Limb (tissue), 2 donors: Measurements from ENCODE around the gene HTR2A.

Experiments used
- DNase-seq, 2 donors: peaks; one replicate each; pipeline ENCODE4 v3.0.0-alpha.2; 2016; ENCODE audit errors: extremely low spot score in 2 of 2

Gene HTR2A

GRCh38 chr13:46896341-46897137, at the start of gene HTR2A:
Gene HTR2A, minus strand, starts transcription at chr13:46897053. Its CDS starts 1,147 bp downstream, at chr13:46895906.
- peak; percentile 39 to 49 for DNase-seq

GRCh38 chr13:46936525-46936924, 39.7 kb upstream of the HTR2A start:
- no peak for DNase-seq

DNA sequence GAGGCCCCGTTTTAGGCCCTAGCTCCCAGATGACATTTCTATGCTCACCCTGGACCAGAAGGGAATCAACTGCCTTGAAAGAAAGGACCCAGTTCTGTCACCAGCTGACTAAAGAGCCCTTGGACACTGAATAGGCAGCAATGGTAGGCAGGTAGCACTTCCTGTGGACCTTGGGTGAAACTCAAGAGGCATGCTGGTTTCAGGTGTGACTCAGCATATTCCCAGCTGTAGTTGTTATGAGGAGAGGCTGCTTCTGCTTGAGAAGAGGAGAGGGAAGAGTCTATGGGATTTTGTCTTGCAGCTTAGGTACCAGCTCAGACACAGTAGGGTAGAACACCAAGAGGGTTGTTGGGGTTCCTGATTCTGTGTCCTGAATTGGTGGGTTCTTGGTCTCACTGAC, 37.9 kb upstream of the HTR2A start:
- no peak for DNase-seq

- DNase-seq, result no peak
These were observed 30.2 kb upstream of the HTR2A start for GRCh38 chr13:46926916-46927590.

DNA sequence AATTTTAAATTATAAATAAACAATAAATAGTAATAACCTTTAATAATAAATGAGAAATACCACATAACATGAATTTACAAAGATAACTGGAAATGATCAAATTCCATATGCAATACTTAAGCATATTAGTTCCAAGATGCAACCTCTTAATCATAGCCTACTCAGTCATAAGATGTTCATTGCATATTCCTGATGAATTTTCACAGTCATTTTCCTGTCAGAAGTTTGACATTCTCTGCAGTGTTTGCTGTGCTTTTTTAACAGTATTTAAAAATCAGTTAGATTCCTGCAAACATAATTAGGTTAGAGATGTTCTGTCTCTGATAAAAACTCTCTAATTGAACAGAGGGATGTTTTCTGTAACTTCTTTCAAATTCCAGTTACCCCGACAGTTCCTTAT, 28.6 kb upstream of the HTR2A start:
- DNase-seq, result no peak

- DNase-seq, result no peak
These were observed 17.5 kb upstream of the HTR2A start for GRCh38 chr13:46914341-46914740.

DNA sequence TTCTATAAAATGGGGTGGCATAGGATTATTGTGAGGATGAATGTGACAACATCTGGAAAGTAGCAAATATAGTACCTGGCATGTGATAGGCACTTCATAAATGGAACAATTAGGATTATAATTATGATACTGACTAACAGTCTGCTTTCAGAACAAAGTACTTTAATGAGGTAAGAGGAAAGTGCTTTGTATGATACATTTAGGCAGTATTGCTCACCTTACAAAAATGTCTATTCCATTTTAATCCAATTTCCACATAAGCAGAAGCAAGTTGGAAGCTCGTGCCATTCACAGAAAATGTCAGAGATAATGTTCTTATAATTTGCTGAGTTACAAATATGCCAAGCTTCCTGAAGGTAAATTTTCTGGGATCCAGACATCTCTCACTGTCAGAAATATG, 16.9 kb upstream of the HTR2A start:
- DNase-seq, result no peak

- DNase-seq, result no peak
These were observed 12.2 kb upstream of the HTR2A start for GRCh38 chr13:46909042-46909441.

GRCh38 chr13:46908501-46908900, 11.6 kb upstream of the HTR2A start:
- DNase-seq, result no peak

DNA sequence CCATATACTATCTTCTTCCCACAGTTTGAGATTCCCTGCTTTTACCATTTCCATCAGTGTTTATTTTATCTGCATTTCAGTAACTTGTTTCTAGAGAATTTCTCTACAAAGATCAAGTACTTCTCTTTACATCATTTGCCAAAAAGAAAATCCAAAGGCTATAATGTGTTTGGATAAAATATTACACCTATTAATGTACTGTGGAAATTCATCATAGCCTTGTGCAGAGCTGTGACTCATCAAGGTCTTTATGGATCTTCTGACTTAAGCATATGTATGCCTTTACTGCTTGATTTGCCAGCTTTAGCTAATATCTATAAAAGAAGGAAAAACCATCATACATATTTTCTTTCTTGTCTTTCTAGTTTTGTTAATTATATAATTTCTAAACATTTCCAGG, 9.6 kb upstream of the HTR2A start:
- DNase-seq, result no peak

- DNase-seq, result no peak
These were observed 8.4 kb upstream of the HTR2A start for GRCh38 chr13:46905249-46905648.

DNA sequence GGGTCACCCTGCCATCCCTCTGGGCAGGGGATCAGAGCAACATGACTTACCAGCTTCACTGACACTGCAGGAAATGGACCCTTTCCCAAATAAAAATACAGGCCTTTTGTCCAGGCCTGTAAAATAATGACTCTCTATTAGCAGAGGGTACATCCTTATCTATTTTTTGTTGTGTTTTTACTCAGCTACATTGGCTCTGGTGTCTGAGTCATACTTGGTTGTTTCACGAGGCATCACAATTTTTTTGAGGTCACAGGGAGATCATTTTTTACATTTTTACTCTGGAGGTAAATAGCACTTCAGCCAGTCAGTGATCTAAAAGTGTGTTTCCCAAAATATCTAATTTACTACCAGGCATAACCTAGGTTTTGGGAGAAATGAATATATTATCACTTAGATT, 6.9 kb upstream of the HTR2A start:
- DNase-seq, result no peak

GRCh38 chr13:46901721-46902120, 4.9 kb upstream of the HTR2A start:
- DNase-seq, result no peak

DNA sequence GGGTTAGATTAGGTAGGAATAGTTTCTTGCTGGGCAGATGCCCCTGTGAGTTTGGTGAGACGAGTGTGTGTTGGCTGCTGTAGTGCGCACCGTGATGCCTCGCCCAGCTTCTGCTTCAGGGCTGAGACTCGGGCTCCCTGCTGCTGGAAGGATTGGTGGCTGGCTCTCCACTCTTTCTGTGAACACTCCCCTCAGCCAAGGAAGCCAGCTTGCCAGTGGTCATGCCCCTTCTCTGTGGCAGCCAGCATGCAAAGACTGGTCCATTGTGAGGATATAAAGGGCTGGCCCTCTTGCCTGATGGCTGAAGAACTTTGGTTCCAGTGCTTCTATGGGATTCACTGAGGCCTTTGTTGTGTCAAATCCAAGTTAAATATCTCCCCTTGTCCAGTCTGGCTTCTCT, 2.9 kb upstream of the HTR2A start:
- no peak for DNase-seq

DNA sequence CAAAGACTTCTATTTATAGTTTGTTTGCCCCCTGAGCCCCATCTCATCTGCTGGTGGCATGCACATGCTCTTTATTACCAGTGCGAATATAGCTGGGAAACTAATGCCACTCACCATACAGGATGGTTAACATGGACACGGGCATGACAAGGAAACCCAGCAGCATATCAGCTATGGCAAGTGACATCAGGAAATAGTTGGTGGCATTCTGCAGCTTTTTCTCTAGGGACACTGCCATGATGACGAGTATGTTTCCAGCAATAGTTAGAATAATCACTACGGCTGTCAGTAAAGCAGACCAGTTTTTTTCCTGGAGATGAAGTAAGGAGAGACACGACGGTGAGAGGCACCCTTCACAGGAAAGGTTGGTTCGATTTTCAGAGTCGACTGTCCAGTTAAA, 1.5 kb downstream of the HTR2A start:
- DNase-seq, result no peak

- DNase-seq, result no peak
These were observed 2.3 kb downstream of the HTR2A start for GRCh38 chr13:46894568-46894967.

- DNase-seq, result peak; percentile 75 to 89
These were observed 2.9 kb downstream of the HTR2A start for GRCh38 chr13:46893798-46894560.

GRCh38 chr13:46893221-46893740, 3.6 kb downstream of the HTR2A start:
- DNase-seq, result no peak

DNA sequence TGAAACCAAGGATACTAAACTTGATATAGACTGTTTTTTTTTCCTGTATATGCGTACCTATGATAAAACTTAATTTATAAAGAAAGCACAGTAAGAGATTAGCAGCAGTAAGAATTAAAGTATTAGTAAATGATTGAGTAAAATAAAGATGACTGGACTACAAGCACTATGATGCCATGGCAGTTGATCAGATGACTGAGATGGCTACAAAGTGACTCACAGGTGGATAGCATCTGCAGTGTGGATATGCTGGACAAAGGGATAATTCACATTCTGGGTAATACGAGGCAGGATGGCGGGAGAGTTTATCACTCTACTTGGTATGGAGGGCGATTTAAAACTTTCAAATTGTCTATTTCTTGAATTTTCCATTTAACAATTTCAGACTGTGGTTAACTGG, 11.8 kb downstream of the HTR2A start:
- DNase-seq, result no peak

GRCh38 chr13:46884531-46884930, 12.3 kb downstream of the HTR2A start:
- no peak for DNase-seq

DNA sequence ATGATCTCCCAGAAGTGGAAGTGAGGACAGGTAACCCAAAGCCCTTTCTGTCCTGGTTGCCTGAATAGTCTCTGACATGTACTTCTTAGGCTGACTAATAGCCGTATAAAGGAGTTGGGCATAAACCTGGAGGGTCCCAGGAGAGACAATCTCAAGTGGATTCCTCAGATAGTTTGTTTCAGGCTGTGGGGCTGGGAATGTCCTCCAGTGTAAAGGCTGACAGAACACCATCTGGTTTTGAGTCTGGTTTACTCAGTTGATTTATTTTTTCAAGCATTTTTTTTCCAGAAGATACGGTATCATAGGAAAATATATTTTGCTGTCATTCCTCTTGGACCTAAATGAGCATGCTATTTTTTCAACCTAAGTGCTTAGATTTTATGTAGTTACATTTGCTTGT, 15.2 kb downstream of the HTR2A start:
- DNase-seq, result no peak

GRCh38 chr13:46874006-46874405, 22.8 kb downstream of the HTR2A start:
- no peak for DNase-seq
